Activated CD4-positive, CD25-positive, alpha-beta regulatory T cell treated with anti-CD3 and anti-CD28 coated beads, Interleukin-2, amount 50 U/mL, for 16 hours (primary cell): ENCODE measurements around the gene KRT82.
A peak's percentile ranks its signal among the peaks of the same experiment; 100 is the strongest.
"Not testable (repeated sequence)": the region's sequence is repeated elsewhere in the genome, so short reads cannot be mapped to it uniquely, and the experiment has no call there.

Experiments used
- DNase-seq: peaks from one replicate; pipeline ENCODE4 v3.0.0-alpha.2; 2020; ENCODE audit warnings: low read depth, low spot score

KRT82 gene

GRCh38 chr12:52361553-52361952 is 44.6 kb downstream of the KRT82 start:
- no peak for DNase-seq

- no peak for DNase-seq
Measured at GRCh38 chr12:52360663-52361271, 45.4 kb downstream of the KRT82 start.

GRCh38 chr12:52360106-52360662 is 46.0 kb downstream of the KRT82 start:
- no peak for DNase-seq

- DNase-seq, result no peak
Measured at GRCh38 chr12:52359621-52360061, 46.5 kb downstream of the KRT82 start.

GRCh38 chr12:52358575-52359350 is 47.4 kb downstream of the KRT82 start:
- no peak for DNase-seq

- no peak for DNase-seq
Measured at GRCh38 chr12:52356762-52357580, 49.2 kb downstream of the KRT82 start.

- no peak for DNase-seq
Measured at GRCh38 chr12:52356031-52356761, 49.9 kb downstream of the KRT82 start.

GRCh38 chr12:52355176-52355575 is 51.0 kb downstream of the KRT82 start:
- DNase-seq, result no peak

- DNase-seq, result no peak
Measured at GRCh38 chr12:52354200-52354599, 51.9 kb downstream of the KRT82 start.

- no peak for DNase-seq
Measured at GRCh38 chr12:52353766-52354165, 52.4 kb downstream of the KRT82 start.

- DNase-seq, result no peak
Measured at GRCh38 chr12:52352951-52353350, 53.2 kb downstream of the KRT82 start.

GRCh38 chr12:52351196-52352059 is 54.7 kb downstream of the KRT82 start:
- DNase-seq, result peak; percentile 2

- DNase-seq, result no peak
Measured at GRCh38 chr12:52350786-52351185, 55.3 kb downstream of the KRT82 start.

- DNase-seq, result no peak
Measured at GRCh38 chr12:52350021-52350620, 56.0 kb downstream of the KRT82 start.

GRCh38 chr12:52349196-52349595 is 56.9 kb downstream of the KRT82 start:
- DNase-seq, result no peak

GRCh38 chr12:52347551-52348510 is 58.3 kb downstream of the KRT82 start:
- no peak for DNase-seq

- no peak for DNase-seq
Measured at GRCh38 chr12:52347016-52347415, 59.1 kb downstream of the KRT82 start.

GRCh38 chr12:52346593-52346992 is 59.5 kb downstream of the KRT82 start:
- DNase-seq, result no peak

GRCh38 chr12:52345041-52345440 is 61.1 kb downstream of the KRT82 start:
- DNase-seq, result not testable (repeated sequence)
